PC-9 (cell line): Measurements from ENCODE around the gene SON.

Experiments used
- EZH2 ChIP-seq: fragments of 200-600 bp; sonication (generic); IDR thresholded peaks from 2 replicates; pipeline ENCODE4 v1.8.0; 2017; ENCODE audit warnings: antibody characterized with exemption, low read depth
- TF ChIP-seq, protein P1 (sequence below): fragments of 200-600 bp; sonication (generic); conservative IDR thresholded peaks from 2 replicates; pipeline ENCODE4 v1.6.1; 2017; ENCODE audit warnings: mixed run types, antibody characterized with exemption, mild to moderate bottlenecking, moderate library complexity

- TF ChIP-seq EZH2: no peak
- TF ChIP-seq, protein P1, sequence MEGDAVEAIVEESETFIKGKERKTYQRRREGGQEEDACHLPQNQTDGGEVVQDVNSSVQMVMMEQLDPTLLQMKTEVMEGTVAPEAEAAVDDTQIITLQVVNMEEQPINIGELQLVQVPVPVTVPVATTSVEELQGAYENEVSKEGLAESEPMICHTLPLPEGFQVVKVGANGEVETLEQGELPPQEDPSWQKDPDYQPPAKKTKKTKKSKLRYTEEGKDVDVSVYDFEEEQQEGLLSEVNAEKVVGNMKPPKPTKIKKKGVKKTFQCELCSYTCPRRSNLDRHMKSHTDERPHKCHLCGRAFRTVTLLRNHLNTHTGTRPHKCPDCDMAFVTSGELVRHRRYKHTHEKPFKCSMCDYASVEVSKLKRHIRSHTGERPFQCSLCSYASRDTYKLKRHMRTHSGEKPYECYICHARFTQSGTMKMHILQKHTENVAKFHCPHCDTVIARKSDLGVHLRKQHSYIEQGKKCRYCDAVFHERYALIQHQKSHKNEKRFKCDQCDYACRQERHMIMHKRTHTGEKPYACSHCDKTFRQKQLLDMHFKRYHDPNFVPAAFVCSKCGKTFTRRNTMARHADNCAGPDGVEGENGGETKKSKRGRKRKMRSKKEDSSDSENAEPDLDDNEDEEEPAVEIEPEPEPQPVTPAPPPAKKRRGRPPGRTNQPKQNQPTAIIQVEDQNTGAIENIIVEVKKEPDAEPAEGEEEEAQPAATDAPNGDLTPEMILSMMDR: no peak
Measured at GRCh38 chr21:33584455-33584854, 41.6 kb downstream of the SON start.
